ENCODE data around the gene SIRPG.
"Not testable (repeated sequence)": the region's sequence is repeated elsewhere in the genome, so short reads cannot be mapped to it uniquely, and the experiment has no call there.

SIRPG gene

GRCh38 chr20:1657556-1658334, at the start of gene SIRPG:
Gene SIRPG (minus strand): TSS chr20:1657779. CDS start chr20:1657714, 65 bp downstream.
- Mint-ChIP-seq H3K4me1 (ENCODE audit: low read depth) (peaks cover 94% of the 10 kb centered on the region), H3K36me3 (ENCODE audit: low read depth) (peaks cover 46% of the 10 kb centered on the region), H3K9me3 (peaks cover 3% of the 10 kb centered on the region), H3K4me3 (peak within 1 kb of the TSS; percentile 79), H3K27ac (peak within 1 kb of the TSS; percentile 95), H3K27me3 (no peaks in the 10 kb centered on the region)
- no peak for DNase-seq

GRCh38 chr20:1706887-1707286, 49.3 kb upstream of the SIRPG start:
- DNase-seq; H3K36me3 Mint-ChIP-seq (ENCODE audit: low read depth); H3K27ac Mint-ChIP-seq; H3K27me3 Mint-ChIP-seq; H3K9me3 Mint-ChIP-seq; H3K4me3 Mint-ChIP-seq: not testable (repeated sequence)
- H3K4me1 Mint-ChIP-seq (ENCODE audit: low read depth): peaks cover 21% of the 10 kb centered on the region

GRCh38 chr20:1706079-1706478, 48.5 kb upstream of the SIRPG start:
- Mint-ChIP-seq H3K4me3 (no peak overlapping the region), H3K27me3 (no peaks in the 10 kb centered on the region), H3K9me3 (peaks cover 4% of the 10 kb centered on the region), H3K36me3 (ENCODE audit: low read depth) (no peaks in the 10 kb centered on the region), H3K4me1 (ENCODE audit: low read depth) (peaks cover 21% of the 10 kb centered on the region), H3K27ac (no peak overlapping the region)
- no peak for DNase-seq

GRCh38 chr20:1702855-1703254, 45.3 kb upstream of the SIRPG start:
- H3K9me3 Mint-ChIP-seq: peaks cover 4% of the 10 kb centered on the region
- no peaks in the 10 kb centered on the region for H3K36me3 Mint-ChIP-seq (ENCODE audit: low read depth)
- H3K27me3 Mint-ChIP-seq: no peaks in the 10 kb centered on the region
- no peak for DNase-seq
- H3K27ac Mint-ChIP-seq: no peak overlapping the region
- peaks cover 10% of the 10 kb centered on the region for H3K4me1 Mint-ChIP-seq (ENCODE audit: low read depth)
- H3K4me3 Mint-ChIP-seq: no peak overlapping the region

- Mint-ChIP-seq H3K36me3 (ENCODE audit: low read depth) (no peaks in the 10 kb centered on the region), H3K27ac (no peak overlapping the region)
- DNase-seq: no peak
These were observed 44.7 kb upstream of the SIRPG start for GRCh38 chr20:1702328-1702727.

GRCh38 chr20:1700990-1701389, 43.4 kb upstream of the SIRPG start:
- Mint-ChIP-seq H3K4me3 (no peak overlapping the region), H3K27ac (no peak overlapping the region), H3K36me3 (ENCODE audit: low read depth) (no peaks in the 10 kb centered on the region), H3K27me3 (no peaks in the 10 kb centered on the region), H3K9me3 (peaks cover 4% of the 10 kb centered on the region), H3K4me1 (ENCODE audit: low read depth) (peaks cover 18% of the 10 kb centered on the region)
- DNase-seq: no peak

More at GRCh38 chr20:1702328-1702727, 44.7 kb upstream of the SIRPG start:
- peaks cover 8% of the 10 kb centered on the region for H3K4me1 Mint-ChIP-seq (ENCODE audit: low read depth)
- peaks cover 4% of the 10 kb centered on the region for H3K9me3 Mint-ChIP-seq
- H3K4me3 Mint-ChIP-seq: no peak overlapping the region
- H3K27me3 Mint-ChIP-seq: no peaks in the 10 kb centered on the region

GRCh38 chr20:1697592-1697991, 40.0 kb upstream of the SIRPG start:
- H3K9me3 Mint-ChIP-seq: no peaks in the 10 kb centered on the region
- H3K4me1 Mint-ChIP-seq (ENCODE audit: low read depth): peaks cover 24% of the 10 kb centered on the region
- no peak overlapping the region for H3K4me3 Mint-ChIP-seq
- H3K27me3 Mint-ChIP-seq: no peaks in the 10 kb centered on the region
- no peaks in the 10 kb centered on the region for H3K36me3 Mint-ChIP-seq (ENCODE audit: low read depth)
- no peak overlapping the region for H3K27ac Mint-ChIP-seq
- DNase-seq: no peak

GRCh38 chr20:1696521-1697209, 39.1 kb upstream of the SIRPG start:
- peak overlapping the region; percentile 15 for H3K4me3 Mint-ChIP-seq
- H3K27me3 Mint-ChIP-seq: no peaks in the 10 kb centered on the region
- peaks cover 24% of the 10 kb centered on the region for H3K4me1 Mint-ChIP-seq (ENCODE audit: low read depth)
- DNase-seq: no peak
- peak overlapping the region; percentile 62 for H3K27ac Mint-ChIP-seq
- peaks cover 4% of the 10 kb centered on the region for H3K36me3 Mint-ChIP-seq (ENCODE audit: low read depth)
- peaks cover 3% of the 10 kb centered on the region for H3K9me3 Mint-ChIP-seq

GRCh38 chr20:1694672-1695071, 37.1 kb upstream of the SIRPG start:
- H3K4me1 Mint-ChIP-seq (ENCODE audit: low read depth): peaks cover 33% of the 10 kb centered on the region
- no peak for DNase-seq
- no peak overlapping the region for H3K4me3 Mint-ChIP-seq
- H3K9me3 Mint-ChIP-seq: peaks cover 3% of the 10 kb centered on the region
- no peak overlapping the region for H3K27ac Mint-ChIP-seq
- no peaks in the 10 kb centered on the region for H3K27me3 Mint-ChIP-seq
- H3K36me3 Mint-ChIP-seq (ENCODE audit: low read depth): peaks cover 6% of the 10 kb centered on the region

- Mint-ChIP-seq H3K27me3 (no peaks in the 10 kb centered on the region), H3K9me3 (peaks cover 3% of the 10 kb centered on the region), H3K27ac (no peak overlapping the region), H3K4me3 (no peak overlapping the region), H3K4me1 (ENCODE audit: low read depth) (peaks cover 45% of the 10 kb centered on the region), H3K36me3 (ENCODE audit: low read depth) (peaks cover 6% of the 10 kb centered on the region)
- DNase-seq: no peak
These were observed 35.8 kb upstream of the SIRPG start for GRCh38 chr20:1693427-1693826.

- Mint-ChIP-seq H3K27ac (peak overlapping the region; percentile 70), H3K36me3 (ENCODE audit: low read depth) (peaks cover 6% of the 10 kb centered on the region), H3K4me3 (peak overlapping the region; percentile 23), H3K4me1 (ENCODE audit: low read depth) (peaks cover 57% of the 10 kb centered on the region), H3K9me3 (peaks cover 3% of the 10 kb centered on the region), H3K27me3 (no peaks in the 10 kb centered on the region)
- DNase-seq: no peak
These were observed 32.1 kb upstream of the SIRPG start for GRCh38 chr20:1689721-1690120.

GRCh38 chr20:1688886-1689538, 31.4 kb upstream of the SIRPG start:
- Mint-ChIP-seq H3K4me3 (no peak overlapping the region), H3K27me3 (no peaks in the 10 kb centered on the region), H3K27ac (peak overlapping the region; percentile 70), H3K36me3 (ENCODE audit: low read depth) (peaks cover 6% of the 10 kb centered on the region), H3K4me1 (ENCODE audit: low read depth) (peaks cover 59% of the 10 kb centered on the region), H3K9me3 (peaks cover 3% of the 10 kb centered on the region)
- DNase-seq: no peak

GRCh38 chr20:1687053-1687452, 29.5 kb upstream of the SIRPG start:
- no peak overlapping the region for H3K4me3 Mint-ChIP-seq
- H3K27ac Mint-ChIP-seq: peak overlapping the region; percentile 90
- H3K27me3 Mint-ChIP-seq: no peaks in the 10 kb centered on the region
- no peak for DNase-seq
- peaks cover 19% of the 10 kb centered on the region for H3K36me3 Mint-ChIP-seq (ENCODE audit: low read depth)
- H3K4me1 Mint-ChIP-seq (ENCODE audit: low read depth): peaks cover 78% of the 10 kb centered on the region
- peaks cover 13% of the 10 kb centered on the region for H3K9me3 Mint-ChIP-seq

- H3K4me1 Mint-ChIP-seq (ENCODE audit: low read depth): peaks cover 81% of the 10 kb centered on the region
These were observed 28.7 kb upstream of the SIRPG start for GRCh38 chr20:1686151-1686748.

More at GRCh38 chr20:1686151-1686748, 28.7 kb upstream of the SIRPG start:
- Mint-ChIP-seq H3K27me3 (no peaks in the 10 kb centered on the region), H3K9me3 (peaks cover 12% of the 10 kb centered on the region), H3K36me3 (ENCODE audit: low read depth) (peaks cover 18% of the 10 kb centered on the region), H3K27ac (peak overlapping the region; percentile 90), H3K4me3 (peak overlapping the region; percentile 77)
- DNase-seq: no peak

Measured in activated T-cell treated with anti-CD3 and anti-CD28 coated beads, Interleukin-2, amount 50 U/mL, for 24 hours (primary cell).